Measurements from ENCODE around the gene PLA2G15. TPM values are rescaled to one million over a fixed set of nuclear protein-coding genes. Genes with fewer than 3 reads are reported as not detected.

PLA2G15 gene
- total RNA-seq, 1 experiment from 2014 or later: 18.6 TPM

DNA sequence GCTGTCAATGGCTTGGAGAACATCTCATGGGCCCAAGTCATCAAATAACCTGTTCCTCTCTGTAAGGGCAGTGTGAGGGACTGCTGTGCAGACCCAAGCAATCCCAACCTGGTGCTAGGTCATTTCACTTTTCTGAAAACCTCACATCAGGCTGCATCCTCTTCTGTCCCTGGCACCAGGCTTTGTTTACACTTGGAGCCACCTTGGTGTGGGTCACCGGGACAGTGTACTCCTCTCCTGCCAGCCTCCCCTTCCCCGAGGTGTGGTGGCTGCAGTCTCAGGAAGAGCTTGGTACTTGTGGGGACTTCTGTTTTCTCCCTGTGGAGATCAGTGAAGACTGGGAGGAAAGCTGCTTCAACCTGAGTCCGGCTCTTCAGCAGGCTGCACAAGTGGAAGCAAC is 53.1 kb downstream of the PLA2G15 start:
- no peak for DNase-seq (ENCODE audit: low spot score)

GRCh38 chr16:68298907-68299561 is 53.9 kb downstream of the PLA2G15 start:
- DNase-seq (ENCODE audit: low spot score): no peak

DNA sequence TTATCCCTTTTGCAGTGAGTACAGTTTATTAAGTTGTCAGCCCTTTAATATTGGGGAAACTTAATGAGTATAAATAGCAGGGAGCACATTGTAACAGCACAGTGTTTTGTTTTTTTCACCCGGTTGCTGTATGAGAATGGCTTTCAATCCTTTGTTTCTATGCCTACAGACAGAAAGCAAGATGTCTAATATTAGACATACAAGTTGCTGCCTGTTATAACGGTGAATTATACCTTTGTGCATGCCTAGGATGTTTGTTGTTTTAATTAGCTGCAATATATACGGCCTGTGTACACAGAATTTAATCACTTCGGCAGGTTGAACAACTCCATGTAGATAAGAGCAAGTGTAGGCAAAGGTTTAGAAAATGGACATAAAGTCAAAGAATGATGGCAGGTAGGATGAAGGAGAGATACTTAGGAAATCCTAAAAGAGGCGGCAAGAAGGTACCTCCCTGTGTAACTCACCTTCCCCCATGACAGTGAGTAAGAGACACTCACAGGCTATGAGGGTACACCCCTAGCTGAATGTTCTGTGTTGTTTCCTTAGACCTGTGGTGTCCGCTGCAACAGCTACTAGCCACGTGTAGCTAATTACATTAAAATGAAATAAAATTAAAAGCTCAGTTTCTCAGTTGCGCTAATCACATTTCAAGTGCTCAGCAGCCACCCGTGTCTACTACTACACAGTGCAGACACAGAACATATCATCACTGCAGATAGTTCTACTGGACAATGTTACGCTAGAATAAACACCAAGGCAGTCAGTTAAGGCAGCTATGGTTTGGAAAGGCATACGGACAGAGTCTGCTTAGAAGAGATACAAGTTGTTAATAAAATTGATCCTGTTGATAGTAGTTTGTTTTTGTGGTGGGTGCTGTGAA is 54.6 kb downstream of the PLA2G15 start:
- DNase-seq (ENCODE audit: low spot score): no peak

DNA sequence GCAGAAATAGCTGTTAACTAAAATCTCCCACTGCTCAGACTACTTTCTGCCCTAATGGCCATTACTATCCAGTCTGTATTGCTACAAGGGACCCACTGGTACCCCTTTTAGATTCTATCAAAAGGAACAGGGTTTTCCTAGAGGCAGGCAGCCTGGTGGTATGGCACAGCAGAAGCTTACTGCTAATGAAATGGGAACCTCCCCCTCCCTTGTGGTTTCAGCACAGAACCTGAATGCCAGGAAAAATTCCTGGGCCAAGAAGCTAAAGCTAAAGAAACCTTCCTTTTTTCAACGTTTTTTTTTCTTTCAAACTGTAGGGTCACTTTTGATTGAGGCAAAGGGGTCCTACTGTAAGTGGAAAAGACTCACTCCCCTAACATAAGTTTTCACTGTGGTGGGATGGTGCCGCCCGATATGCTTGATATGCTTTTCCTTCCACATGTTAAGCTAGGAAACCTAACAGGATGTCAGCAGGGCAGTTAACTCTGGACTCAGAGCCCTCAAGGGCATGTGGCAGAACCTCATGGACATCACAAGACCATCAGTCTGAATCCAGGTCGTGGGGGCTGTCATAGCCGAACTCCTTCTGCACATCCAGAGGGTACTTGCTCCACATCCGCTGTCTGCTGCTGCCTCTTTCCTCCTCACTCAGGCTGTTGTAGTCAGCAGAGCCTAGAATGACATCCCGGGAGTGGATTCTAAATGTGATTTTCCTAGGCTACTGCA is 55.7 kb downstream of the PLA2G15 start:
- no peak for DNase-seq (ENCODE audit: low spot score)

GRCh38 chr16:68306633-68307032 is 61.5 kb downstream of the PLA2G15 start:
- DNase-seq (ENCODE audit: low spot score): no peak

DNA sequence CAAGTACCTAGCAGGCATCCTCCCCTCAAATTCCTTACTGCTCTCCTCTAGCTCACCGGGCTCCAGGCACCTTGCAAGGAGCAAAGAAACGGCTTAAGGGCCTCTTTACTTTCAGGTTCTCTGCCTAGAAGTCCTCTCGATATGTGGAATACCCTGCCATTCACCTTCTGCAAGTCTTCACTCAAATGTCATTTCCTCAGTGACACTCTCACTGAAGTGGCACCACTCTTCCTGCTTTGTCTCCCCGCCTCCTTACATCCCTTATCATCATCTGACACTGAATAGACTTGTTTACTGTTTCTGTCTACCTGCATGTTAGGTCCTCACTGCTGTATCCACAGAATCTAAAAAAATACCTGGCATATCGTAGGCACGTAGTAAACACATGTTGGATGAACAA is 64.6 kb downstream of the PLA2G15 start:
- no peak for DNase-seq (ENCODE audit: low spot score)

DNA sequence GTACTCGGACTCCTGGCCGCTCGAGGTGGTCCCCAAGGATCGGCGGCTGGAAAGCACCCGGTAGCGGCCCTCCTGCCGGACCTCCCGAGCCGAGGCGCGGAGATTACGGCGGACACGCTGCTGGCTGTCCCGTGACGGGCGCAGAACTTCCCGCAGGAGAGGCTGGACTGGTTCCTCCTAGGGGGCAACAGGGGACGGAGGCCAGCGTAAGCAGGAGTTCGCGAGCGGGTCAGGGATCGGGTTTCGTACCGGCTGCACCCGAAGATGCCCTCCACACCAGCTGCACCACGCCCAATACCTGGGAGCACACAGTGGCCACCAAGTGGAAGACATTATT is 65.2 kb downstream of the PLA2G15 start:
- no peak for DNase-seq (ENCODE audit: low spot score)

Small RNA genes within 50 kb of the gene (small RNA-seq; reads per million reads assigned to genes)
- not detected for gene RNU6-1262P

Other genes starting within 250 kb of the PLA2G15 start
- not detected in 2 replicates for gene DPEP2, start 245.9 kb upstream of the PLA2G15 start, total RNA-seq (2014; rRNA removed; shearing (Covaris generic))
- not detected in 2 replicates for gene DPEP2NB, start 229.5 kb upstream of the PLA2G15 start, total RNA-seq (2014; rRNA removed; shearing (Covaris generic))
- gene DDX28, start 222.1 kb upstream of the PLA2G15 start, total RNA-seq (2014; rRNA removed; shearing (Covaris generic)): 27.4 and 30.4 TPM in 2 replicates
- gene DUS2, start 222.1 kb upstream of the PLA2G15 start, total RNA-seq (2014; rRNA removed; shearing (Covaris generic)): 18.7 and 19.0 TPM in 2 replicates
- gene NFATC3, start 160.0 kb upstream of the PLA2G15 start, total RNA-seq (2014; rRNA removed; shearing (Covaris generic)): 20.4 and 20.8 TPM in 2 replicates
- gene ESRP2, start 9.2 kb upstream of the PLA2G15 start, total RNA-seq (2014; rRNA removed; shearing (Covaris generic)): 104 and 122 TPM in 2 replicates
- gene SLC7A6, start 19.2 kb downstream of the PLA2G15 start, total RNA-seq (2014; rRNA removed; shearing (Covaris generic)): 43.2 and 53.7 TPM in 2 replicates
- gene SLC7A6OS, start 65.6 kb downstream of the PLA2G15 start, total RNA-seq (2014; rRNA removed; shearing (Covaris generic)): 15.0 and 22.2 TPM in 2 replicates
- gene PRMT7, start 65.6 kb downstream of the PLA2G15 start, total RNA-seq (2014; rRNA removed; shearing (Covaris generic)): 36.3 and 50.6 TPM in 2 replicates
- gene SMPD3, start 203.1 kb downstream of the PLA2G15 start, total RNA-seq (2014; rRNA removed; shearing (Covaris generic)): 45.7 and 50.7 TPM in 2 replicates

Measured in HT-29 (cell line).